Left renal pelvis (tissue), 4 donors: ENCODE results near the gene RRP15. TPM values are rescaled to one million over a fixed set of nuclear protein-coding genes. Genes with fewer than 3 reads are reported as not detected.

Experiments
- DNase-seq, 4 donors: peaks; one replicate each; pipeline ENCODE4 v3.0.0-alpha.2; 2013; ENCODE audit warnings: low read depth in 4 of 4, low spot score in 3 of 4
- polyA plus RNA-seq, 4 donors: library from polyadenylated mRNA; unstranded; fragments of 120-200 nt; gene quantifications; one replicate each; pipeline ENCODE4 v1.2.1, GENCODE V29; 2013; ENCODE audit not compliant: insufficient read length in 4 of 4

Gene RRP15
- polyA plus RNA-seq, 4 donors, result 17.3 to 24.3 (median 22.1) TPM

DNA sequence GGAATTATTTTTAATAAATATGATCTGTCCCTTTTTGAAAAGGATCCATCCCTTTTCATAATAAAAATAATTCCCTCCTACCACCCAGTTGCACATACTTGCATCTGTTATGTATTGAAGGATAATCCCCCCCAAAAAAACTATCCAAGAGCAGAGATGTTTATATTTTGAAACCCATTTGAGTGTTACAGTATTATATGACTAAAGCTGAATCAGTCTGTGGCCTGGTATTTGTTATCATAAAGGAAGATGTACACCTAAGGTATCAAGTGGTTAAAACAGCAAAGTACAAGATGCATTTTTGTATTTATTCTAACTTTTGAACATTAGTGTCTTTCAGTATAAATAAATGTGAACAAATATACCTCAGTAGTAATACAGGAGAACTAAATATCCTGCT lies 47.3 kb downstream of the RRP15 start:
- no peak for DNase-seq

GRCh38 chr1:218336328-218336727 lies 51.2 kb downstream of the RRP15 start:
- DNase-seq, result no peak

- DNase-seq, result no peak
Measured at GRCh38 chr1:218339267-218339831, 54.3 kb downstream of the RRP15 start.

DNA sequence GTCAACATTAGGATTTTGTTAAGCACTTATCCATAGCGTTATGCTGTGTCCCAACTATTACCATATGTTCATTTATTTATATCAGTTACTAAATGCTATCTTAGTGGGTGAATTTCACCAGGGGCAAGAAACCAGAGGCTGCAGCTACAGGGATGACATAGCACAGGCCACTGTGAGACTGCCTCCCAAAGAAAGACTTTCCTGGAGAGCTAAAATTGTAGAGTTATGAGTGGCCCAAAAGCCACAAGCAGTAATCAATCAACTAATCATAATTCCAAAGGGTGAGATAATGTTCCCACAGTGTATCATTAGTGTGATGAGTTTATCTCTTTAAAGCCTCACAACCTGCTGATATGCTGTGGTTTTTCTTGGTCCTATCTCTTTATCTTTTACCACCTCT lies 56.2 kb downstream of the RRP15 start:
- DNase-seq, result no peak

DNA sequence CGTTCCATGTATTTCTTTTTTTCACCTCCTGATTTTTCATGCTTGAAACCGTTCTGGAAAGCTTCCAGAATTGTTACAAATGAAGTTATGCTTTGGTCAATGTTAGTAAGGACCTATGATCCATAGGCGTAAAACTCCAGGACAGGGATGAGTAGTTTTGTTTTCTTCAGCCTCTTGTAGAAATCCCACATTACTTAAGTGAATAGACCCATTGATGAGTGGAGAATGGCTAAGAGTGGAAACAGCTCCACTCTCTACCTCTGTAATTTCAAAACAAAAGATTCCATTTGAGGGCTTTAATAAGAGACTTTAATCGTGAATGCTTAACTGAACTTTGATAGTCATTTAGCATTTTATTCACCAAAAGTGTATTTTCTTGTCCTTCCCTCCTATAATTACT lies 57.0 kb downstream of the RRP15 start:
- no peak for DNase-seq

DNA sequence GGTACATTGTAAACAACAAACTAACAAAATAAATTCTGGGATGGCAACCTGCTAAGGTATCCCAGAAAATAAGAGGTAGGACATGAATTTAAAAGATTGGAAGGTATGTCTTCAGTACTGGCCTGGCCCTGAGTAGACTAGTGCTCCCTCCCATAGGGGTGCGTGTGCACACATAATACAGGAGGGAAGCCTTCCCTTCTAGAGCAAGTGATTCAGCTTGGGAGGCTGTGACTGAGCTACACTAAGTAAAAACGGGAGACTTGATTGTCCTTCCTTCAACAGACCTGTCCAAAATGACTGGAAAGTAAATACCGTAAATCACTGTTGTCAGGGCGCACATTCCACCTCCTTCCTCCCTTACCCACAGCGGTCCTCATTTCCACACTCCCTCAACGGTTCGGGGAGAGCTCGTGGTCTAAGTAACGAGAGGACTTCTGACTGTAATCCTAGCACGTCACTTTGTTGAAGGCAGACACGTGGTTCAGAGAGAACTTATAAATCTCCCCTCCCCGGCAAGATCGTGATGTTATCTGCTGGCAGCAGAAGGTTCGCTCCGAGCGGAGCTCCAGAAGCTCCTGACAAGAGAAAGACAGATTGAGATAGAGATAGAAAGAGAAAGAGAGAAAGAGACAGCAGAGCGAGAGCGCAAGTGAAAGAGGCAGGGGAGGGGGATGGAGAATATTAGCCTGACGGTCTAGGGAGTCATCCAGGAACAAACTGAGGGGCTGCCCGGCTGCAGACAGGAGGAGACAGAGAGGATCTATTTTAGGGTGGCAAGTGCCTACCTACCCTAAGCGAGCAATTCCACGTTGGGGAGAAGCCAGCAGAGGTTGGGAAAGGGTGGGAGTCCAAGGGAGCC lies 60.0 kb downstream of the RRP15 start, which contains the start of gene TGFB2:
TSS of gene TGFB2 (plus strand) at position 523 of the 859 bp plus-strand sequence. CDS start 1,366 bp downstream, outside the sequence.
- no peak for DNase-seq

GRCh38 chr1:218345673-218346390 lies 60.7 kb downstream of the RRP15 start:
- no peak for DNase-seq

DNA sequence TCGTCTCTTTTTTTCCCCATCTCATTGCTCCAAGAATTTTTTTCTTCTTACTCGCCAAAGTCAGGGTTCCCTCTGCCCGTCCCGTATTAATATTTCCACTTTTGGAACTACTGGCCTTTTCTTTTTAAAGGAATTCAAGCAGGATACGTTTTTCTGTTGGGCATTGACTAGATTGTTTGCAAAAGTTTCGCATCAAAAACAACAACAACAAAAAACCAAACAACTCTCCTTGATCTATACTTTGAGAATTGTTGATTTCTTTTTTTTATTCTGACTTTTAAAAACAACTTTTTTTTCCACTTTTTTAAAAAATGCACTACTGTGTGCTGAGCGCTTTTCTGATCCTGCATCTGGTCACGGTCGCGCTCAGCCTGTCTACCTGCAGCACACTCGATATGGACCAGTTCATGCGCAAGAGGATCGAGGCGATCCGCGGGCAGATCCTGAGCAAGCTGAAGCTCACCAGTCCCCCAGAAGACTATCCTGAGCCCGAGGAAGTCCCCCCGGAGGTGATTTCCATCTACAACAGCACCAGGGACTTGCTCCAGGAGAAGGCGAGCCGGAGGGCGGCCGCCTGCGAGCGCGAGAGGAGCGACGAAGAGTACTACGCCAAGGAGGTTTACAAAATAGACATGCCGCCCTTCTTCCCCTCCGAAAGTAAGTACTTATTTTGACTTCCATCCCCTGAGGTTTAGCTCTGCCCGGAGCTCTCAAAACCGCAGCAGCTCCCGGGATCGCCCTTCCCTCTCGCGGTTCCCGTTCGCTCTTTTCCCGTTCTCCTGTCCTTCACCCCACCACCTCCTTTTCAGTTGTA lies 61.5 kb downstream of the RRP15 start:
- no peak for DNase-seq

GRCh38 chr1:218347336-218347722 lies 62.2 kb downstream of the RRP15 start:
- no peak for DNase-seq

GRCh38 chr1:218347723-218348627 lies 62.9 kb downstream of the RRP15 start:
- DNase-seq, result no peak

DNA sequence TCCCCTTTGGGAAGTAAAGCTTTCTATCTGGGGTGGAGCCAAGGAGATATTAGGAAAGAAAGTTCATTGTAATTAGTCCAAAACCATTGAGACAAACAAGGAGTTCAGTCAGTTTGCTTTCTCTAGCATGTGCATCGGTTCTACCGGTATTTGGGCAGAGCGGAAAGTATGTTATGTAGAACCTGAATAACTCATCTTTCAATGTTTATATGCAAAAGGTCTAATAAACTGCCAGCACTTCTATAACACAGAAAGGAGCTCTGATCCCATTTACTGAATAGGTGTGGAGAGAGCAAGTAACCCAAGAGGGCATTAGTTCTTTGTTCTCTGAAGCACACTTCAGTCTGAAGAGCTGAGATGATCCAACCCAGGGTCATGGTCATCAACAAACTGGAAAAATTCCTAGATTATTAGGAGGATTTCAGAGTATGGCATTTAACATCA lies 63.6 kb downstream of the RRP15 start:
- no peak for DNase-seq

DNA sequence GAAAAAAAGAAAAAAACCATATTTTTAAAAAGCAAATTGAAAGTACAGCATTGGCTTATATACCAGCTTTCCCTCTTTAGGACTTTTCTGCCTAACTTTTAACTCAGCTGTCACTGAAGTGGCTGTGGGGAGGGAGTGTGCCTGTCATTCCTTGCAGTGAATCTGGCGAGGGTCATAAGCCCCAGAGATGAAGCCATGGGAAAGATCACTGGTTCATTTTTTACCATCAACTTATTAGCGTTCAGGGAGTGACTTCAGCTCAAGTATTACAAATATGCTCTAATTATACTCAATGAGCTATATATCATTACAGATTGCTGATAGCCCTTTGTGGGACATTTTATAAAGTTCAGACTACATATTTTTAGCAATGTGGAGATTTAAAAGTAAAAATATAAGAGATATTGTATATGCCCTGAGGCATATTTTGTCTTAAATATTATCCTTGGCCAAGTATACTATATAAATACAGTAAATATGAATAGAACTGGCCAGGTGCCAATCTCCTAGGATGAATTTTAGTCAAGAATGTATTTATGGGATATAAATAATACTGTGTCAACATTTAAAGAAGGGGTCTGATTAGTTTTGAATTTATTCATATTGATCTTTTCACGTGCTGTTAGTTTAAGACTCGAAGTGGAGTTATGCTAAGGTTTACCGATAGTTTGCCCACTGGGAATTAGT lies 64.4 kb downstream of the RRP15 start:
- DNase-seq, result no peak

DNA sequence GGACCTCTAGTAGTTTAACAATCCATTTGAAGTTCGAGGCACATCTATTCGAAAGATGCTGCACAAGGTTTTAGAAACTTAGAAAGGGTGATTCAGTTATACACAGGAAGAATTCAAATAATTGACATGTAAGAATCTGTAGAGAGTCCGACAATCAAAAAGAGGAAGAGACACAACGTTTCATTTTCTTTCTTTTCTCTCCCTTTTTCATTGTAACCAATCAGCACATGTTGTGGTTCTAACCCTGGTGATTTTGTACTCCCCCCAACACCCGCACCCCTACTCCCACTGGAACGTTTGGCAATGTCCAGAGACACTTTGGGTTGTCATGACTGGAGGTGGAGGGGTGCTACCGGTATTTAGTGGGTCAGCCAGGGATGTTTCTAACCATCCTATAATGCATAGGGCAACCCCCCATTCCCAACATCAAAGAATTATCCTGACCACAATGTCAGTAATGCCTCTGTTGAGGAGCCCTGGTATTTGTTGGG lies 65.0 kb downstream of the RRP15 start:
- no peak for DNase-seq

DNA sequence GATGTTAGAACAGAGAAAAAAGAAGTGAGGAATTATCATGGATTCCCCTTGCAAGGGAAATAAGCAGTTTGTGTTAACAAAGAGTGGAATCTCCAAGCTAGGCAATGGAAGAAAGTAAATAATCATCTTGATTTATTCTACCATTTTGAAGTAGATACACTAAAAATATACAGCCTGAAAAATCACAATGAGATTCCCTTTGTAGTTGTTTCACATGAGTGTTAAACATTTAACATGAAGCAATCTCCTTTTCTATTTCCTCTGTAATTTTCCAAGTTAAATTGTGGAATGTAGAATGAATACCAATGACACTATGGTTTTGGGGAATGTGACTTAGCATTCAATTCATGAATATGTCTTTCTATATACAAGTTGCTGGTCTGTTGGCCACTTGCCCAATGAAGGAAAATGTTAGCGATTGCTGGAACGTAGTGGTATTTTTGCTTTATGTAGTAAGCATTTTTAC lies 65.7 kb downstream of the RRP15 start:
- DNase-seq, result no peak

- no peak for DNase-seq
Measured at GRCh38 chr1:218351391-218352074, 66.4 kb downstream of the RRP15 start.

DNA sequence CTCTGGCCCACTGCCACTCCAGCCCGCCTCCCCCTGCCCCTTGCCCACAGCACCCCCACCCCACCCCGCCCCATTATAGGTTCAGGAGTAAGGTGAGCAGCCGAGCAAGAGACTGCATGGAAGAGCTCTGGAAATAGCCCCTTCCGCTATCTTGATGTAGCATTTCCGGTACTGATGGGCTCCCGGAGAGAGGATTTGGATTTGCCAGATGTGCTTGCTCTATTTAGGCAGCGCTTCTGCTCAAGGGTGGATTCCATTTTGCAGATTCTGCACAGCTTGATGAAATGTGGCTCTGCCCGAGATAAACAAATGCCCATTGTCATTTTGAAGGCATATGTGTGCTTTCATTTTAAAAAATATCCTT lies 67.0 kb downstream of the RRP15 start:
- DNase-seq, result no peak

DNA sequence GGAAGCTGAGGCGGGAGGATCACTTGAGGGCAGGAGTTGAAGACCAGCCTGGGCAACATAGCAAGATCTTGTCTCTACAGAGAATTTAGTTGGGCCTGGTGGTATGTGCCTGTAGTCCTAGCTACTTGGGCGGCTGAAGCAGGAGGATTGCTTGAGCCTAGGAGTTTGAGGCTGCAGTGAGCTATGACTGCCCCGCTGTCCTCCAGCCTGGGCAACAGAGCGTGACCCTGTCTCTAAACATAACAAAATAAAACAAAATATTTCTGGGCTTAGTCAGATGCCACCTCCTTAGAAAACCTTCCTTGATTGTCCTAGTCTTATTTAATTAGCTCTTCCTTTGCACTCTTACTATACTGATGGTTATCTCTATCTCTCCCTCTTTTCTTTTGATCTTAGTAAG lies 68.6 kb downstream of the RRP15 start:
- DNase-seq, result no peak

DNA sequence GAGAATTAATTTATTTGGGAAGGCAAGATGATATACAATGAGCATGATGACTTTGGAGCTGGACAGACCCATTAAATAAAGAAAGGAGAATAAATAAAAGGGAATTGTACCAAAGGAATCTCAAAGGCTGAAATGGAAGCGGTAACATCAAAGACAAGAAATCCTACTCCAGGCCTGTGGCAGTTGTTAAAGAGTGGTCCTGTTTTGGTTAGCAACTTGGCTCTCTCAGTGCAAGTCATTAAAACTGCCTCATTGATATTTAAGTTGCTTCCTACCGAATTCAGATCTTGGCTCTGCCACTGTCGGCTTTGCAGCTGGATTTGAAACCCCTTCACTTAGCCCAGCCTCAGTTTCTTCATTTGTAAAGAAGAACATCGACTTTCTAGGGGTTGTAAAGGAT lies 70.2 kb downstream of the RRP15 start:
- no peak for DNase-seq
